Heart right ventricle (tissue), 16 donors: ENCODE results near the gene SPATA4. TPM values are rescaled to one million over a fixed set of nuclear protein-coding genes. Genes with fewer than 3 reads are reported as not detected.
A peak's percentile ranks its signal among the peaks of the same experiment; 100 is the strongest.

ENCODE experiments used
- ATAC-seq, 8 donors: fragments of 200-7000 bp; cut with Tn5 transposase; one replicate each; pipeline ENCODE4 v1.9.1; 2020; ENCODE audit warnings: mild to moderate bottlenecking in 8 of 8, moderate library complexity in 8 of 8, moderate number of reproducible peaks in 1 of 8
- DNase-seq, 2 donors: peaks; one replicate each; pipeline ENCODE4 v3.0.0-alpha.2; 2020
- H3K27ac ChIP-seq, 10 donors: fragments of 200-600 bp; sonication (generic) in 2 of 10; one replicate each; pipeline versions ENCODE4 v1.5.0 to v1.8.0; 2020 to 2022; ENCODE audit warnings: mild to moderate bottlenecking in 3 of 10
- H3K27me3 ChIP-seq, 7 donors: fragments of 200-600 bp; one replicate each; pipeline ENCODE4 v1.8.0; 2021 to 2022; ENCODE audit warnings: mild to moderate bottlenecking in 2 of 7
- H3K36me3 ChIP-seq, 9 donors: fragments of 200-600 bp; sonication (generic) in 1 of 9; one replicate each; pipeline versions ENCODE4 v1.5.0 to v1.8.0; 2020 to 2022; ENCODE audit warnings: mild to moderate bottlenecking in 2 of 9
- H3K4me1 ChIP-seq, 9 donors: fragments of 200-600 bp; sonication (generic) in 1 of 9; one replicate each; pipeline versions ENCODE4 v1.5.0 to v1.8.0; 2020 to 2022; ENCODE audit warnings: mild to moderate bottlenecking in 4 of 9
- H3K4me3 ChIP-seq, 10 donors: fragments of 200-600 bp; sonication (generic) in 2 of 10; one replicate each; pipeline versions ENCODE4 v1.5.0 to v1.8.0; 2020 to 2022; ENCODE audit warnings: mild to moderate bottlenecking in 7 of 10, moderate library complexity in 2 of 10
- H3K9me3 ChIP-seq, 11 donors: fragments of 200-600 bp in 10 of 11; sonication (generic) in 2 of 11; one replicate each; pipeline versions ENCODE4 v1.5.0 to v1.8.0; 2013 to 2022; ENCODE audit warnings: mild to moderate bottlenecking in 2 of 11, control low read depth in 1 of 11, moderate library complexity in 1 of 11
- CTCF ChIP-seq, 9 donors: fragments of 200-600 bp; sonication (generic) in 2 of 9; IDR thresholded peaks; one replicate each; pipeline versions ENCODE4 v1.5.0 to v1.8.0; 2021 to 2022; ENCODE audit warnings: antibody characterized with exemption in 9 of 9, mild to moderate bottlenecking in 5 of 9, moderate library complexity in 1 of 9
- WGBS, 2 donors: extraction: QIAGEN DNeasy Blood & Tissue Kit; methylation state at CpG; one replicate each; pipeline ENCODE4 v1.1.7; 2013; ENCODE audit warnings: inconsistent platforms in 1 of 2; 5-methylcytosine and 5-hydroxymethylcytosine counted together
- intact Hi-C, 10 donors: fragments of 100-400 bp; cut with DNase I; formaldehyde crosslinking; loops; one replicate each; pipeline versions ENCODE4 v1.11.1 to v1.14.2; 2022
- polyA plus RNA-seq, 2 donors: library from polyadenylated mRNA; stranded (reverse); fragments of 200-250 nt; gene quantifications; one replicate each; pipeline ENCODE4 v1.2.3, GENCODE V29; 2013
- total RNA-seq, 10 donors: library from RNA; stranded (reverse); fragmentation: NEBNext Ultra II Directional in 3 of 10; extraction: Animal tissue kit (Norgen Biotek cat#: 25700) in 3 of 10; gene quantifications; one replicate each; pipeline versions ENCODE4 v1.2.1 to v1.2.4, GENCODE V29; 2021 to 2023
- donor health status: Arrhythmogenic right ventricular cardiomyopathy.
- donor health status: ischemic (EF 13 %, LVEDD 7.1; RV severe dilation, severe dysfunction).
- donor health status: healthy with polysubstance abuse.
- donor health status: DM: no; HTN: yes; CAD: no.
- donor health status: DM: no; HTN: no; CAD: no.
- donor health status: ischemic (EF 25% LVEDD 6.9; RV normal size, moderate dysfunction).
- donor health status: ischemic (EF 25% LVEDD 5.7; RV mildly dilated, moderate dysfunction).
- donor health status: healthy.
- donor health status: DM: yes; HTN: yes; CAD: no.
- donor health status: Ischemic cardiomyopathy.
- donor health status: ischemic (EF 35%, LVEDD 5.7; RV mildly dilated, moderate dysfunction).
- donor health status: nonischemic (EF 11% LVEDD 7.7; RV severe dilation, severe dysfunction).
- donor health status: DM: yes; HTN: yes; CAD: no.
- donor health status: PGD.
- donor health status: ischemic (EF 29% LVEDD 5.4; RV normal size, mild dysfunction).
- donor health status: nonischemic (EF 23%, LVEDD 6.1; RV moderate dilation, normal function).

The SPATA4 gene
- total and polyA plus RNA-seq, 12 donors: 0.16 to 0.99 (median 0.37) TPM; not detected in 1

DNA sequence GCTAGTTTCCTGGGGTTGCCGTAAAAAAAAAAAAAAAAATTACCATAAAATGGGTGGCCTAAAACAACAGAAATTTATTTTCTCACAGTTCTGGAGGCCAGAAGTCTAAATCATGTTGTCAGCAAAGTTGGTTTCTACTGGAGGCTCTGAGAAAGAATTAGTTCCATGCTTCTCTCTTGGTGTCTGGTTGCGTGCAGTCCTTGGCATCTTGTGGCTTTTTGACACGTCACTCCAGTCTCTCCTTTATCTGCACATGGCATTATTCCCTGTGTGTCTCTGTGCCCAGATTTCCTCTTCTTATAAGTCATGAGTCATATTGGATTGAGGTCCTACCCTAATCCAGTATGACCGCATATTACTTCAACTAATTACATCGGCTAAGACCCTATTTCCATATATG, 38.7 kb downstream of the SPATA4 start:
- Histone ChIP-seq H3K27me3 (no peaks in the 10 kb centered on the region), H3K9me3 (no peaks in the 10 kb centered on the region), H3K27ac (no peak overlapping the region), H3K4me1 (no peaks in the 10 kb centered on the region), H3K4me3 (no peak overlapping the region), H3K36me3 (no peaks in the 10 kb centered on the region)
- ATAC-seq (peak in 3 of 8 donors; percentile 65 to 91 (median 73)), DNase-seq (no peak)
- TF ChIP-seq CTCF (IDR thresholded peaks at IDR 0.05): no peak
- intact Hi-C loops: no loop called here
- 85% methylated on average over 5 of the region's 5 CpGs for WGBS, 2 donors

DNA sequence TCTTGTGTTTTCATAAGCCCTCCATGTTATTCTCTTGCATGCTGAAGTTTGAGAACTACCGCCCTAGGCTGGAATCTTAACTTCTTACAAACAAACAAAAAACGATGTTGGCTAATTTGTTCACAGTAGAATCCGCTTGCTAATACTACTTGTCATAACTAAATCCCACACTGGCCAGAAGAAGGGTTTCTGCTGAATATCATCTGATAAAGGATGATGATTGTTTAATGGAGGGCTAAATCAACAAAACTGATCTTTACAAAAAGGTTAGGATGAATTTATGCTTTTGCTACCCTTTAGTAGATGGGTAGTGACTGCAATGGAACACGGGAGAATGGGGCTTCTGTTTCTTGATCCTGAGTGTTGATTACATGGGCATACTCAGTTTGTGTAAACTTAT, 42.3 kb downstream of the SPATA4 start:
- TF ChIP-seq CTCF (IDR thresholded peaks at IDR 0.05): no peak
- H3K4me3 ChIP-seq: no peak overlapping the region
- no peaks in the 10 kb centered on the region for H3K4me1 ChIP-seq
- ATAC-seq: no peak
- no peaks in the 10 kb centered on the region for H3K36me3 ChIP-seq
- intact Hi-C loops: loop anchor here in 7 of 10 donors (5.0 kb wide), 3 partner anchors 124 to 189 kb away; no protein-coding TSS in a partner anchor
- 88 to 91% methylated on average over 4 of the region's 4 CpGs for WGBS, 2 donors
- H3K9me3 ChIP-seq: no peaks in the 10 kb centered on the region
- DNase-seq: no peak
- H3K27me3 ChIP-seq: no peaks in the 10 kb centered on the region
- H3K27ac ChIP-seq: no peak overlapping the region

- H3K4me3 ChIP-seq: no peak overlapping the region
- H3K9me3 ChIP-seq: no peaks in the 10 kb centered on the region
- WGBS, 2 donors: 47 to 60% methylated on average over 2 of the region's 2 CpGs
- TF ChIP-seq CTCF (IDR thresholded peaks at IDR 0.05): no peak
- H3K36me3 ChIP-seq: no peaks in the 10 kb centered on the region
- ATAC-seq (no peak), DNase-seq (no peak)
- no peaks in the 10 kb centered on the region for H3K27me3 ChIP-seq
- H3K27ac ChIP-seq: no peak overlapping the region
- intact Hi-C loops: loop anchor here (1.0 to 5.0 kb wide), 8 partner anchors 126 to 192 kb away; no protein-coding TSS in a partner anchor
- no peaks in the 10 kb centered on the region for H3K4me1 ChIP-seq
These were observed 44.7 kb downstream of the SPATA4 start for GRCh38 chr4:176150704-176151103.

- Histone ChIP-seq H3K36me3 (no peaks in the 10 kb centered on the region), H3K4me3 (no peak overlapping the region), H3K27ac (no peak overlapping the region), H3K4me1 (no peaks in the 10 kb centered on the region), H3K9me3 (no peaks in the 10 kb centered on the region), H3K27me3 (no peaks in the 10 kb centered on the region)
- DNase-seq (no peak), ATAC-seq (peak in 2 of 8 donors; percentile 61 to 64)
- TF ChIP-seq CTCF (IDR thresholded peaks at IDR 0.05): peak; percentile 13 to 68 (median 44)
- intact Hi-C loops: loop anchor here (1.0 to 5.0 kb wide), 8 partner anchors 126 to 192 kb away; no protein-coding TSS in a partner anchor
These were observed 45.1 kb downstream of the SPATA4 start for GRCh38 chr4:176150356-176150682.
